ENCODE data around the gene MAP9. TPM values are rescaled to one million over a fixed set of nuclear protein-coding genes. Genes with fewer than 3 reads are reported as not detected.
A peak's percentile ranks its signal among the peaks of the same experiment; 100 is the strongest.

MAP9 gene
- total RNA-seq, 3 donors from 2014 or later = 8.5 to 11.9 (median 8.8) TPM

DNA sequence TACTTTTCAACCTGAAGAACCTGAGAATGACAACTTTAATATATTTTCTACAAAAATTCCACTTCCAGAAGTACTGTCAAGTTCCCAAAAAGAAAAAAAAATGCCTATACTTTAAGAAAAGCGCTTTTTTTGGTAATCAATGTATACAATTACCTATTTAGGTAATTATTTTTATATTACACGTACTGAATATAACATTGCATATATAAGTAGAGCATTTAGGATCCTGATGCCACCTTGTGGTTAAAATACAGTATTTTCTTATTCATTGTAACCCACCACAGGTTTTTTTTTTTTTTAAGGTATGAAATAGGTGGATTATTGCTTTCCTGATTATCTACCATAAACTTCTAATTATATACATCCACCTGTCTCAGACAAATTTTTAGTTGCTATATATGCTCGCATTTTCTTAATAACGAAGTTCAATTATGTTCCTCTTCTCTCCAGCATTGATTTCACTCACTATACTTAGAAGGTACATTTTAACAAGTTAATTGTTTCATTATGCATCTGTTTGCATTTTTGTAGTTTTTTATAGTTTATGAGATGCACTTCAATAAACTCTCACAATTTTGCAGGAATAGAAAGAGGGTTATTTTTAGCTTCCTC lies 5.2 kb downstream of the MAP9 start:
- intact Hi-C loops (cut with DNase I; ENCODE audit: low total_unique reads) = no loop called here
- Histone ChIP-seq H3K27ac (no peak overlapping the region), H3K4me3 (no peak overlapping the region), H3K9me3 (no peaks in the 10 kb centered on the region), H3K36me3 (peaks cover 6% of the 10 kb centered on the region), H3K27me3 (no peaks in the 10 kb centered on the region), H3K4me1 (no peaks in the 10 kb centered on the region)
- TF ChIP-seq POLR2A (IDR thresholded peaks at IDR 0.05) = no peak
- TF ChIP-seq, protein P1, sequence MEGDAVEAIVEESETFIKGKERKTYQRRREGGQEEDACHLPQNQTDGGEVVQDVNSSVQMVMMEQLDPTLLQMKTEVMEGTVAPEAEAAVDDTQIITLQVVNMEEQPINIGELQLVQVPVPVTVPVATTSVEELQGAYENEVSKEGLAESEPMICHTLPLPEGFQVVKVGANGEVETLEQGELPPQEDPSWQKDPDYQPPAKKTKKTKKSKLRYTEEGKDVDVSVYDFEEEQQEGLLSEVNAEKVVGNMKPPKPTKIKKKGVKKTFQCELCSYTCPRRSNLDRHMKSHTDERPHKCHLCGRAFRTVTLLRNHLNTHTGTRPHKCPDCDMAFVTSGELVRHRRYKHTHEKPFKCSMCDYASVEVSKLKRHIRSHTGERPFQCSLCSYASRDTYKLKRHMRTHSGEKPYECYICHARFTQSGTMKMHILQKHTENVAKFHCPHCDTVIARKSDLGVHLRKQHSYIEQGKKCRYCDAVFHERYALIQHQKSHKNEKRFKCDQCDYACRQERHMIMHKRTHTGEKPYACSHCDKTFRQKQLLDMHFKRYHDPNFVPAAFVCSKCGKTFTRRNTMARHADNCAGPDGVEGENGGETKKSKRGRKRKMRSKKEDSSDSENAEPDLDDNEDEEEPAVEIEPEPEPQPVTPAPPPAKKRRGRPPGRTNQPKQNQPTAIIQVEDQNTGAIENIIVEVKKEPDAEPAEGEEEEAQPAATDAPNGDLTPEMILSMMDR (IDR thresholded peaks at IDR 0.05) = peak; percentile 18 to 29 (median 27)
- DNase-seq (ENCODE audit: low spot score in 2 of 2) = no peak

DNA sequence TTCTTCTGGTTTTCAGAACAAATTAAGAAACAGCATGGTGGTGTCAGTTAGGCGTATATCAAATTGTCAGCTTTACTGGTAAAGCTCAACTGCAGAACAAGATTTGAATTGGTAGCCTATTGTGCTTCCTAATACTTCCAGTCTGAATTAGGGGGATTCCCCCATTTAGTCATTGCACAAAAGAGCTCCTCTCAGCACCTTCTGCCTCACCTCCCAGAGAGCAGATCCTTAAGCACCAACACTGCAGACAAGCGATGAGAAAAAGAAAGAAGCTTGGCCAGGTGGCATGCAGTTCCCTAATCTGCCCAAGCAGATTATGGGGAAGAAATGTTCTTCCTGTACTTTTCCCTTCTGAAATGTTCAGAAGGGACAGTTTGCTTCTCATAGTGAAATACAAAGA lies 9.2 kb downstream of the MAP9 start:
- Histone ChIP-seq H3K36me3 (peaks cover 6% of the 10 kb centered on the region), H3K4me3 (no peak overlapping the region), H3K9me3 (no peaks in the 10 kb centered on the region), H3K4me1 (no peaks in the 10 kb centered on the region), H3K27ac (no peak overlapping the region), H3K27me3 (no peaks in the 10 kb centered on the region)
- intact Hi-C loops (cut with DNase I; ENCODE audit: low total_unique reads) = no loop called here
- no peak for TF ChIP-seq POLR2A (IDR thresholded peaks at IDR 0.05)
- TF ChIP-seq POLR2AphosphoS5 (IDR thresholded peaks at IDR 0.05) = no peak
- DNase-seq (ENCODE audit: low spot score in 2 of 2) = no peak

DNA sequence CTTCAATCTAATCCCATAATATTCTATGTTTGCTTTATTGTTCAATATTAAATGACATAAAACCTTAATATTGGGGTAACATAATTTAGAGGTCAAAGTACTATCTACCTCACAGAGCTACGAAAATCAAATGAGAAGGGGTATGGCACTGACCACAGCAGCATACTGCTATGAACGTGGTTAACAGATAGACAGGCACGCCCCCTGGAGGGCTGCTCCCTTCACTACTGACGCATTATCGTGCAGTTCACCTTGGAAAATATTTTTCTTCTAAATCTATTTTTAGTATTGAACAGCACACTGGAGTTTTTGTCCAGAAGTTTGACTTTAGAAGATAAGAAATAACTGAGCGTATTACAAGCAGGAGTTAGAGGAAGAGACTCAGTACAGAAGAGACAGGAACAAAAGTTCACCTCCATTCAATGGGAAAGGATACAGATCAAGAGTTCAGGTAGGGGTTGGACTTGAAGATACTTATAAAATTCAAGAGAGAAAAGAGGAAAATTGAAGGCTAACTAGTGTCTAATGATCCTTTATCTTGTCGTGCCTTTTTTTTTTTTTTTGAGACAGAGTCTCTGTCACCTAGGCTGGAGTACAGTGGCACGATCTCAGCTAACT lies 22.7 kb downstream of the MAP9 start:
- H3K4me3 ChIP-seq = no peak overlapping the region
- intact Hi-C loops (cut with DNase I; ENCODE audit: low total_unique reads) = no loop called here
- peak in 1 of 2 donors; percentile 56 for DNase-seq (ENCODE audit: low spot score in 2 of 2)

DNA sequence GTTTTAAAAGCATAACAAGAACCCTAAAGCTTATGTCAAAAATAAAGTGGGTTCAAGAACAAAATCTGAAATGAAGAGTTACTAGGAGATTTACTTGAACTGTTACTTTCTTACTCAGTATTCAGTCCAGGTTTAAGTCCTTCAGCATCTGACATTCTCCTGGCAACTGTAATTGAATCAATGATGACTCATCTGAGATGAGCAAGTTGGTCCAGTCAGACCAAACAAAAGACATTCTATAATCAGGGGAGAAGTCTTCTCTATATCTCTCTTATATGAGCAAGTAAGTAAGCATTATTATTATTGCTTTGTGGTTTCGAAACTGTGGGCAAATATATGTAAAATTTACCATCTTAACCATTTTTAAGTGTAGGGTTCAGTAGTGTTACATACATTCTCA lies 34.6 kb downstream of the MAP9 start:
- intact Hi-C loops (cut with DNase I; ENCODE audit: low total_unique reads) = no loop called here
- TF ChIP-seq POLR2AphosphoS5 (IDR thresholded peaks at IDR 0.05) (no peak), POLR2A (IDR thresholded peaks at IDR 0.05) (no peak)
- TF ChIP-seq, protein P1 (IDR thresholded peaks at IDR 0.05) = no peak

More for the DNA sequence above, 22.7 kb downstream of the MAP9 start:
- H3K4me1 ChIP-seq = no peaks in the 10 kb centered on the region
- no peaks in the 10 kb centered on the region for H3K9me3 ChIP-seq
- H3K36me3 ChIP-seq = no peaks in the 10 kb centered on the region
- no peak overlapping the region for H3K27ac ChIP-seq
- H3K27me3 ChIP-seq = no peaks in the 10 kb centered on the region
- no peak for TF ChIP-seq POLR2A (IDR thresholded peaks at IDR 0.05)
- TF ChIP-seq, protein P1 (IDR thresholded peaks at IDR 0.05) = peak; percentile 10 to 48 (median 47)

DNA sequence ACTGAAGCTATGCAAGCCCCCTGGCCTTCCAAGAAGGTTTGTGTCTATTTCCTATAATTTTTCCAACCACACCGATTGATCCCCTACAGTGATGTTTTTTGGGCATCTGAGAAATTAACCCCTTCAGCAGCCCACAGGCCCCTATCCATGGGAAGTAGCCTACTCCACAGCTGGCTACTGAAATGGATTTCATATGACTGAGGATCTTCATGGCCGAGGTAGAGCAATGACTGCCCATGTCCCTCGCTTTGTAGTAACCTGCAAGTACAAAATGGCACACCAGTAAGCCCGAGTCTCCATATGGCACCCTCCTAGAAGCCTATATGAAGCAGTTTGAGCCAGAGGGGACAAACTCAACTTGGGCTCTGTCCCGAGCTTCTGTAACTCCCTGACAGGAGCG lies 36.8 kb downstream of the MAP9 start:
- TF ChIP-seq POLR2A (IDR thresholded peaks at IDR 0.05) (no peak), POLR2AphosphoS5 (IDR thresholded peaks at IDR 0.05) (no peak)
- TF ChIP-seq, protein P1 (IDR thresholded peaks at IDR 0.05) = no peak
- intact Hi-C loops (cut with DNase I; ENCODE audit: low total_unique reads) = loop anchor here (5.0 kb wide), 1 partner anchor 463 kb away; no protein-coding TSS in a partner anchor
- H3K27me3 ChIP-seq = no peaks in the 10 kb centered on the region

More for the DNA sequence above, 34.6 kb downstream of the MAP9 start:
- no peaks in the 10 kb centered on the region for H3K4me1 ChIP-seq
- peaks cover 0 to 8% of the 10 kb centered on the region in 2 donors for H3K9me3 ChIP-seq
- DNase-seq (ENCODE audit: low spot score in 2 of 2) = no peak
- H3K4me3 ChIP-seq = no peak overlapping the region
- H3K36me3 ChIP-seq = no peaks in the 10 kb centered on the region
- H3K27ac ChIP-seq = no peak overlapping the region
- no peaks in the 10 kb centered on the region for H3K27me3 ChIP-seq

More for the DNA sequence above, 36.8 kb downstream of the MAP9 start:
- Histone ChIP-seq H3K4me1 (no peaks in the 10 kb centered on the region), H3K4me3 (no peak overlapping the region), H3K36me3 (no peaks in the 10 kb centered on the region), H3K9me3 (peaks cover 0 to 8% of the 10 kb centered on the region in 2 donors), H3K27ac (no peak overlapping the region)
- DNase-seq (ENCODE audit: low spot score in 2 of 2) = no peak

All from breast epithelium (tissue), 4 donors.